K562 treated with DMSO at 1 percent for 4 hours (cell line): ENCODE data around the gene SFMBT2. TPM values are rescaled to one million over a fixed set of nuclear protein-coding genes. Genes with fewer than 3 reads are reported as not detected.

Experiments
- total RNA-seq: library from RNA; unstranded; fragments of 300-600 nt; gene quantifications from 2 replicates; pipeline ENCODE4 v1.2.3, GENCODE V29; 2022; ENCODE audit not compliant: insufficient read depth

SFMBT2 gene
- total RNA-seq: 3.0 and 3.8 TPM in 2 replicates

GRCh38 chr10:7410862-7411670, at the start of gene SFMBT2:
SFMBT2 (minus strand) TSS chr10:7411034; CDS start chr10:7381898, 29,136 bp downstream.

